Glutamatergic neuron (in vitro differentiated cells): ENCODE data around the gene POLN. TPM values are rescaled to one million over a fixed set of nuclear protein-coding genes. Genes with fewer than 3 reads are reported as not detected.
"Not testable (repeated sequence)": the region's sequence is repeated elsewhere in the genome, so short reads cannot be mapped to it uniquely, and the experiment has no call there.

Experiments used
- DNase-seq: peaks from one replicate; pipeline ENCODE4 v3.0.0; 2022
- H3K27ac Mint-ChIP-seq: one replicate; pipeline ENCODE4 v1.8.0; 2020; ENCODE audit warnings: mild to moderate bottlenecking, mixed read lengths, inconsistent platforms; ENCODE audit not compliant: unreplicated experiment
- H3K27me3 Mint-ChIP-seq: one replicate; pipeline ENCODE4 v1.8.0; 2020; ENCODE audit warnings: mild to moderate bottlenecking, moderate library complexity, mixed read lengths, inconsistent platforms; ENCODE audit not compliant: unreplicated experiment
- H3K36me3 Mint-ChIP-seq: one replicate; pipeline ENCODE4 v1.8.0; 2020; ENCODE audit warnings: mild to moderate bottlenecking, mixed read lengths, inconsistent platforms; ENCODE audit not compliant: unreplicated experiment
- H3K4me1 Mint-ChIP-seq: one replicate; pipeline ENCODE4 v1.8.0; 2020; ENCODE audit warnings: mild to moderate bottlenecking, low read depth, mixed read lengths, inconsistent platforms; ENCODE audit not compliant: unreplicated experiment
- H3K4me3 Mint-ChIP-seq: one replicate; pipeline ENCODE4 v1.8.0; 2020; ENCODE audit warnings: mild to moderate bottlenecking, mixed read lengths, inconsistent platforms; ENCODE audit not compliant: unreplicated experiment
- H3K9me3 Mint-ChIP-seq: one replicate; pipeline ENCODE4 v1.8.0; 2020; ENCODE audit warnings: mild to moderate bottlenecking, moderate library complexity, mixed read lengths, inconsistent platforms; ENCODE audit not compliant: unreplicated experiment
- CTCF ChIP-seq: fragments of 200-600 bp; sonication (generic); IDR thresholded peaks from one replicate; pipeline ENCODE4 v1.5.0; 2021; ENCODE audit not compliant: partially characterized antibody, unreplicated experiment
- total RNA-seq: library from RNA; stranded (reverse); fragmentation: NEBNext Ultra II Directional; extraction: Animal tissue kit (Norgen Biotek cat#: 25700); gene quantifications from one replicate; pipeline ENCODE4 v1.2.1, GENCODE V29; 2021; ENCODE audit not compliant: unreplicated experiment

POLN gene
- total RNA-seq, 1 donor from 2014 or later = 6.8 TPM

DNA sequence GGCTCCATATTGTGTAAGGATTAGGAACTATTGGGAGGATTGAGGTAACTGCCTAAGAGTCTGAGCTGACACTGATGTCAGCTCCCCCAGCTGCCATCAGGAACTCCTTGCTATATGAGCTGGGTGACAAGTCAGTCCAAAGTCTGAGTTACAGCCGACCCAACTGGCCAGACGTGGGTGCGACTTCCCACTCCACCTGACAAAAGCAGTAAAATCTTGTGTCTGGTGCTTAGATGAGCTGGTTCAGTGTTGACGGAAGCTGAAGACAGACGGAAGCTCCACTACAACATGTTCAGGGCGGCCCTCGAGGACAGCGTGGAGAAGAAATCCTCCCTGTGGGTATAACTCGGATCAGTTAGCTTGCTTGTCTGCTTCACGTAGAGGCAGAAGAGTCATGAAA lies 205.6 kb downstream of the POLN start:
- Mint-ChIP-seq H3K4me1 (no peaks in the 10 kb centered on the region), H3K4me3 (no peak overlapping the region), H3K9me3 (peaks cover 3% of the 10 kb centered on the region), H3K27ac (no peak overlapping the region), H3K27me3 (peaks cover 13% of the 10 kb centered on the region), H3K36me3 (peaks cover 11% of the 10 kb centered on the region)
- no peak for DNase-seq
- TF ChIP-seq CTCF = no peak

- not testable (repeated sequence) for H3K4me3 Mint-ChIP-seq, H3K4me1 Mint-ChIP-seq, DNase-seq, H3K9me3 Mint-ChIP-seq, H3K27ac Mint-ChIP-seq
- H3K36me3 Mint-ChIP-seq = peaks cover 24% of the 10 kb centered on the region
- H3K27me3 Mint-ChIP-seq = peaks cover 13% of the 10 kb centered on the region
These were observed 210.8 kb downstream of the POLN start for GRCh38 chr4:2031161-2031560.

DNA sequence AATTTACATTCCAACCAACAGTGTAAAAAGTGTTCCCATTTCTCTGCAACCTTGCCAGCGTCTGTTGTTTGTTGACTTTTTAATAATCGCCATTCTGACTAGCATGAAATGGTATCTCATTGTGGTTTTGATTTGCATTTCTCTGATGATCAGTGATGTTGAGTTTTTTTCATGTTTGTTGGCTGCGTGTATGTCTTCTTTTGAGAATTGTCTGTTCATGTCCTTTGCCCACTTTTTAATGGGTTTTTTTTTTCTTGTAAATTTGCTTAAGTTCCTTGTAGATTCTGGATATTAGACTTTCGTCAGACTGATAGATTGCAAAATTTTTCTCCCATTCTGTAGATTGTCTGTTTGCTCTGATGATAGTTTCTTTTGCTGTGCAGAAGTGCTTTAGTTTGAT lies 214.8 kb downstream of the POLN start:
- Mint-ChIP-seq H3K36me3 (peaks cover 18% of the 10 kb centered on the region), H3K27me3 (peaks cover 11% of the 10 kb centered on the region)
- DNase-seq, H3K4me1 Mint-ChIP-seq, H3K9me3 Mint-ChIP-seq, H3K27ac Mint-ChIP-seq, H3K4me3 Mint-ChIP-seq: not testable (repeated sequence)

DNA sequence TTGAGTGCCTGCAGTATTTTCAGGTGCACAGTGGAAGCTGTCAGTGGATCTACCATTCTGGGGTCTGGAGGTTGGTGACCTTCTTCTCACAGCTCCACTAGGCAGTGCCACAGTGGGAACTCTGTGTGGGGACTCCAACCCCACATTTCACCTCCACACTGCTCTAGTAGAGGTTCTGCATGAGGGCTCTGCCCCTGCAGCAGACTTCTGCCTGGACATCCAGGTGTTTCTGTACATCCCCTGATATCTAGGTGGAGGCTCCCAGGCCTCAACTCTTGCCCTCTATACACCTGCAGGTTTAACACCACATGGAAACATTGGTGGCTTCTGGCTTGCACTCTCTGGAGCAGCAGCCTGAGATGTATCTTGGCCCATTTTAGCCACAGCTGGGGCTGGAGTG lies 216.1 kb downstream of the POLN start:
- Mint-ChIP-seq H3K4me3 (no peak overlapping the region), H3K36me3 (peaks cover 18% of the 10 kb centered on the region), H3K4me1 (no peaks in the 10 kb centered on the region), H3K27ac (no peak overlapping the region), H3K27me3 (peaks cover 9% of the 10 kb centered on the region), H3K9me3 (peaks cover 9% of the 10 kb centered on the region)
- no peak for TF ChIP-seq CTCF
- DNase-seq = no peak

DNA sequence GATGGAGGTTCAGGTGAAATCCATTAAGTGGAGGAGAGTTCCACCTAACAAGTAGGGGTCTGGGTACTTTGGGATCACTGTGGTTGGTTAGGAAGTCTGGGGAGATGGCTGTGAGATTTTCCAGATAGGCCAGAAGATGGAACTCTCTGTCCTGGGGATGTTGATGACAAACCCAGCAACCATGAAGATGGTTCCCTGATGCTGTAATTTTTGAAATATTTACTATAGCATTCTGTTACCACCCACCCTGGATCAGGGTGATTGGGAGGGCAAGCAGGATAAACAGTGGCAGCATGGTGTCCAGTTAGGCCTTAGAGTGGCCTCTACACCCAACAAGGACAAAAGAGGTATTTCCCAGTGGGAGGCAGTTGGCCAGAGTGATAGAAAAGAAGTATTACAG lies 217.2 kb downstream of the POLN start:
- Mint-ChIP-seq H3K4me1 (no peaks in the 10 kb centered on the region), H3K27me3 (peaks cover 9% of the 10 kb centered on the region), H3K4me3 (no peak overlapping the region)

More for the DNA sequence above, 217.2 kb downstream of the POLN start:
- Mint-ChIP-seq H3K9me3 (peaks cover 7% of the 10 kb centered on the region), H3K36me3 (peaks cover 13% of the 10 kb centered on the region), H3K27ac (no peak overlapping the region)
- no peak for DNase-seq
- no peak for TF ChIP-seq CTCF

Other genes starting within 250 kb of the POLN start
- gene NELFA, start 233.1 kb downstream of the POLN start, total RNA-seq = 39.6 TPM
- gene NAT8L, start 182.8 kb downstream of the POLN start, total RNA-seq = 8.3 TPM
- gene HAUS3, start within 50 bp of the POLN start, total RNA-seq = 15.6 TPM
- 143 TPM for gene MXD4, start 20.0 kb upstream of the POLN start, total RNA-seq
- gene ZFYVE28, start 176.5 kb upstream of the POLN start, total RNA-seq = 4.8 TPM
- not detected for gene CFAP99, start 176.8 kb upstream of the POLN start, total RNA-seq
- 73.6 TPM for gene RNF4, start 227.0 kb upstream of the POLN start, total RNA-seq